GM12878 (cell line): ENCODE results near the gene YEATS2.

Source experiments
- BCL11A ChIP-seq: IDR thresholded peaks from 2 replicates; pipeline ENCODE4 v1.6.1; 2011; ENCODE audit warnings: low read depth, low read length
- CHD4 ChIP-seq: fragments of 200-600 bp; sonication (generic); IDR thresholded peaks from 2 replicates; pipeline ENCODE4 v1.6.1; 2016; ENCODE audit warnings: mild to moderate bottlenecking
- CTCF ChIP-seq, 3 experiments: IDR thresholded peaks in 2 of 3; conservative IDR thresholded peaks in 1 of 3; 2 replicates each; pipeline ENCODE4 v1.5.1; 2011; ENCODE audit warnings: low read depth in 3 of 3, low read length in 3 of 3, mild to moderate bottlenecking in 3 of 3, control low read depth in 2 of 3, moderate library complexity in 2 of 3, inconsistent platforms in 1 of 3, mixed read lengths in 1 of 3; ENCODE audit not compliant: control insufficient read depth in 2 of 3, insufficient read depth in 1 of 3; ENCODE audit errors: extremely low read depth in 1 of 3
- ELK1 ChIP-seq: IDR thresholded peaks from 2 replicates; pipeline ENCODE4 v1.6.1; 2012; ENCODE audit warnings: low read depth, low read length, improper control_type of control experiment
- EP300 ChIP-seq, 2 experiments: fragments of 150-350 bp in 1 of 2; IDR thresholded peaks; 2 replicates each; pipeline ENCODE4 v1.6.1; 2011 to 2012; ENCODE audit warnings: low read depth in 2 of 2, low read length in 2 of 2, borderline replicate concordance in 1 of 2, improper control_type of control experiment in 1 of 2, inconsistent platforms in 1 of 2; ENCODE audit not compliant: control insufficient read depth in 1 of 2
- ESRRA ChIP-seq: IDR thresholded peaks from 2 replicates; pipeline ENCODE4 v1.6.1; 2012; ENCODE audit warnings: mild to moderate bottlenecking, low read length, improper control_type of control experiment
- JUND ChIP-seq: IDR thresholded peaks from 2 replicates; pipeline ENCODE4 v1.6.1; 2012; ENCODE audit warnings: low read depth, mild to moderate bottlenecking, low read length, improper control_type of control experiment, moderate library complexity
- NKRF ChIP-seq: fragments of 450-650 bp; conservative IDR thresholded peaks from 2 replicates; pipeline ENCODE4 v1.6.1; 2017; ENCODE audit warnings: mild to moderate bottlenecking, moderate library complexity
- POLR2A ChIP-seq: IDR thresholded peaks from 2 replicates; pipeline ENCODE4 v1.6.1; 2011; ENCODE audit warnings: low read depth, mild to moderate bottlenecking, low read length
- POLR2AphosphoS5 ChIP-seq: IDR thresholded peaks from 2 replicates; pipeline ENCODE4 v1.6.1; 2011; ENCODE audit warnings: mild to moderate bottlenecking, low read length, inconsistent platforms
- SRF ChIP-seq, 2 experiments: IDR thresholded peaks; 2 replicates each; pipeline ENCODE4 v1.6.1; 2011; ENCODE audit warnings: low read depth in 2 of 2, low read length in 2 of 2, mild to moderate bottlenecking in 1 of 2, moderate library complexity in 1 of 2
- TAF1 ChIP-seq: IDR thresholded peaks from 2 replicates; pipeline ENCODE4 v1.6.1; 2011; ENCODE audit warnings: mild to moderate bottlenecking, low read depth, low read length, borderline replicate concordance
- YY1 ChIP-seq: IDR thresholded peaks from 2 replicates; pipeline ENCODE4 v1.6.1; 2011; ENCODE audit warnings: low read depth, mild to moderate bottlenecking, low read length

GRCh38 chr3:183814240-183814639 is 116.6 kb downstream of the YEATS2 start:
- TF ChIP-seq NKRF (no peak), TAF1 (no peak), JUND (no peak), POLR2AphosphoS5 (no peak), ELK1 (no peak), BCL11A (no peak), YY1 (no peak), CHD4 (no peak), POLR2A (no peak), SRF (IDR thresholded peaks at IDR 0.05; ENCODE audit: low read depth in 2 of 2, low read length in 2 of 2) (no peak), EP300 (IDR thresholded peaks at IDR 0.05; ENCODE audit: borderline replicate concordance in 1 of 2, control insufficient read depth in 1 of 2, low read depth in 2 of 2, low read length in 2 of 2) (no peak), CTCF (IDR thresholded peaks at IDR 0.05 in 2 of 3, conservative IDR thresholded peaks at IDR 0.05 in 1 of 3; ENCODE audit: control insufficient read depth in 2 of 3, extremely low read depth in 1 of 3, insufficient read depth in 1 of 3, low read depth in 3 of 3, low read length in 3 of 3) (no peak), ESRRA (no peak)
